D721Med (cell line): ENCODE data around the gene PNMA8C.
"Not testable (repeated sequence)": the region's sequence is repeated elsewhere in the genome, so short reads cannot be mapped to it uniquely, and the experiment has no call there.

Experiments
- DNase-seq: peaks from one replicate; pipeline ENCODE4 v3.0.0; 2011; ENCODE audit warnings: low spot score; ENCODE audit not compliant: insufficient read length
- FAIRE-seq: peaks from 2 replicates; lab custom pipeline; 2011; peaks lifted over from hg19 to GRCh38; lab: Jason Lieb, UNC
- TF ChIP-seq, protein P1 (sequence below): IDR thresholded peaks from 2 replicates; pipeline ENCODE4 v1.5.1; 2012; ENCODE audit warnings: mild to moderate bottlenecking, control low read depth; ENCODE audit not compliant: insufficient read depth; ENCODE audit errors: missing control alignments

The PNMA8C gene

DNA sequence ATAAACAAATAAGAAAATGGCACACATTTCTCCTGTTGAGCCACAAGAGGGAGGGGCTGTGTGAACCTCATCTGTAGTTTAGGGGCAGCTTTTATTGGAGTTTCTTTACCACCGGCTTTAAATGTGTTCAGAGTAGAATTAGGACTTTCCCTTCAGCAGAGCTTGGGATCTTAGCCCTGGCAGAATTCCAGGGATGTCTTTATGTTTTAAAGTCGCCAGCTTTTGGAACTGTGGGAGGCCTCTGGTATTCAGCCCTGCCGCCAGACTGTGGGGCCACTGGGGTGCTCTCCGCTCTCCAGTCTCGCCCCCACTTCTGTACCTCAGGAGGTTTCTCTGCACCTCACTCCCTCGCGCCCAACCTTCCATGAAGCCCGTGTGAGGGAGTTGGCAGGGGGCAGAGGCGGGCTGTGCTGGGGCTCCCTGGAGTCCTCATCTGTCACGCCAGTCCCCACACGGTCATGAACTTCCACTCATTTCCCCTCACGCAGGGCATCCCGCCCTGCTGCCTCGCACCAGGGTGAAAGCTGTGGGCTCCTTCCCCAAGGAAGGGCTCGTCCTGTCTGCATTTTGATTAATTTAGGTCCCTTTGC is 46.9 kb downstream of the PNMA8C start:
- TF ChIP-seq, protein P1, sequence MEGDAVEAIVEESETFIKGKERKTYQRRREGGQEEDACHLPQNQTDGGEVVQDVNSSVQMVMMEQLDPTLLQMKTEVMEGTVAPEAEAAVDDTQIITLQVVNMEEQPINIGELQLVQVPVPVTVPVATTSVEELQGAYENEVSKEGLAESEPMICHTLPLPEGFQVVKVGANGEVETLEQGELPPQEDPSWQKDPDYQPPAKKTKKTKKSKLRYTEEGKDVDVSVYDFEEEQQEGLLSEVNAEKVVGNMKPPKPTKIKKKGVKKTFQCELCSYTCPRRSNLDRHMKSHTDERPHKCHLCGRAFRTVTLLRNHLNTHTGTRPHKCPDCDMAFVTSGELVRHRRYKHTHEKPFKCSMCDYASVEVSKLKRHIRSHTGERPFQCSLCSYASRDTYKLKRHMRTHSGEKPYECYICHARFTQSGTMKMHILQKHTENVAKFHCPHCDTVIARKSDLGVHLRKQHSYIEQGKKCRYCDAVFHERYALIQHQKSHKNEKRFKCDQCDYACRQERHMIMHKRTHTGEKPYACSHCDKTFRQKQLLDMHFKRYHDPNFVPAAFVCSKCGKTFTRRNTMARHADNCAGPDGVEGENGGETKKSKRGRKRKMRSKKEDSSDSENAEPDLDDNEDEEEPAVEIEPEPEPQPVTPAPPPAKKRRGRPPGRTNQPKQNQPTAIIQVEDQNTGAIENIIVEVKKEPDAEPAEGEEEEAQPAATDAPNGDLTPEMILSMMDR: no peak
- DNase-seq (no peak), FAIRE-seq (no peak)

- TF ChIP-seq, protein P1: no peak
- DNase-seq: no peak
- no peak for FAIRE-seq
Measured at GRCh38 chr19:46381346-46381745, 47.4 kb downstream of the PNMA8C start.

- FAIRE-seq: no peak
- TF ChIP-seq, protein P1: no peak
- no peak for DNase-seq
Measured at GRCh38 chr19:46380690-46381089, 48.0 kb downstream of the PNMA8C start.

GRCh38 chr19:46378268-46378667 is 50.5 kb downstream of the PNMA8C start:
- FAIRE-seq (no peak), DNase-seq (no peak)
- TF ChIP-seq, protein P1: no peak

DNA sequence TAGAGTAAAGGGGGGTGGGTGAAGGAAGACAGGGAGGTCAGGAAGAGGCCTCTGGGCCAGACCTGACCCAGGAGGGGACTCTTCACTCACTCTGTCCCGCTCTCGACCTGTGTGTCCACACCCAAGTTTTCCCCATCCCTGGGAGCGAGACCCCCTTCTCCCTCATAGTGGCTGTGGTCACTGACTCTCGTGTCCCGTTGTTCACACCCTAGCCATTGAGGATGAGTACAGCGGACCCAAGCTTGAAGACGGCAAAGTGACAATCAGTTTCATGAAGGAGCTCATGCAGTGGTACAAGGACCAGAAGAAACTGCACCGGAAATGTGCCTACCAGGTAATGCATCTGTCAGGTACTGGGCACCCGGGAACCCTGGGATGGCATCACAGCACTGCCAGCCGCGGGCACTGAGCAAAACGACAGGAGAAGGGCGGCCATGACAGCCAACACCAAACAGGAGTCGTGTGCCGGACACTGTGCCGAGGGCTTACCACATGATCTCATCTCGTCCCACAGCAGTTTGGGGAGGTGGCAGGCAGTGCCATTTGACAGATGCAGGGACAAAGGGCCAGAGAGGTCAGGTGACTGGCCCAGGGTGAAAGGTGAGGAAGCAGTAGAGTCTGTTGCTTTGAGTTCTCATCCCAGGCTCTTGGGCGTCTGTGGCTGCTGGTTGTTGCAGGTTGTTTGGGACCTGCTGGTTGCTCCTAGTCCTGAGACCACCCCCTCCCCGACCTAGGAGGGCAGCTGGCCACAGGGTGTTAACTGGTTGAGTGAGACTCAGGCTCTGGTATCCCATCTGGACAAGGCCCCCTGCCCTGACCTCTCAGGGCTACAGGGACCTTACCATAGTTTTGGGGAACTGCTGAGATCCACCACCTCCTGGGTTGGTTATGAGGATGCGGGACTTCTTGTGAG is 52.2 kb downstream of the PNMA8C start:
- TF ChIP-seq, protein P1: no peak
- FAIRE-seq (no peak), DNase-seq (no peak)

DNA sequence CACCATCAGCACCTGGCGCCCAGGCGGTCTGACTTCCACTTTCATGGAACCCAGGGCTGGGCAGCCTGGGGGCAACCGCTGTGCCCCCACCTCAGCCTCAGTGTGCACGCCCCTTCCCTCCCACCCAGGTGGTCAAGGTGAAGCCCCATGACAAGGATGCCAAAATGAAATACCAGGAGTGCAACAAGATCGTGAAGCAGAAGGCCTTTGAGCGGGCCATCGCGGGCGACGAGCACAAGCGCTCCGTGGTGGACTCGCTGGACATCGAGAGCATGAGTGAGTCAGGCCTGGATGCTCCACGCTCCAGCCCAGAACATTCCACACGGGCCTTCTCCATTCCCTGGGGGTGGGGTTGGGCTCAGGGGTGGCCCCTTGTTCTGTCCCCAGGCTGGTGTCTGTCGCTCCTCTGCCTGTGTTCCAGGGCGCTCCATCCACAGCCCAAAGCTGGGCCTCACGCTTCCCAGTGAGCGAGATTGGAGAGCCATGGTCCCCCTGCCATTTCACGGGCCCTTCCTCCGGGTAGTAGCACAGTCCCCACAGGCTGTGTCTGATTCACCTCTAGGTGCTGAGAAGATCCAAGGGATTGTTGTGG is 53.2 kb downstream of the PNMA8C start:
- not testable (repeated sequence) for DNase-seq, FAIRE-seq
